CD4-positive, alpha-beta T cell treated with Interleukin-10 for 1 hour (primary cell): Measurements from ENCODE around the gene TMEM108.

Source experiments
- DNase-seq: peaks from one replicate; pipeline ENCODE4 v3.0.0-alpha.2; 2020

The TMEM108 gene

GRCh38 chr3:133121450-133121849 lies 83.3 kb downstream of the TMEM108 start:
- no peak for DNase-seq

GRCh38 chr3:133123636-133124035 lies 85.4 kb downstream of the TMEM108 start:
- DNase-seq = no peak

- DNase-seq = no peak
Measured at GRCh38 chr3:133124511-133124910, 86.3 kb downstream of the TMEM108 start.

DNA sequence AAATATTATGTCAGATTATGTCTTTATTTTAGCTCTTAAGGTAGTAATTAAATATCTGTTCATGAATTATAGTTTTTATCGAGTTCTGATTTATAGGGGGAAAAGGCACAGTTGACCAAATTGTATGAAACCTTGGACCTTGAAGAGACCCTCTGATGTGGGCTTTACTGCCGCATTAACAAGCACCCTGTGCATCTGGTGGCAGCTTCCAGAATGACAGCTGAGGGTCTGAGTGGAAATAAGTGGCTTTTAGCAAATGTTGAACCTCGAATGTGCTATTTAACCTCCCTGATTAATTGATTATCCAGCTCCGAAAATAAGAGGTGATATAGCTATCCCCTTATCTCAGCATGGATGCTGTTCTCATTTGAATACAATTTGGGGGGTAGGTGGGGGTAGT lies 87.0 kb downstream of the TMEM108 start:
- DNase-seq = no peak

- DNase-seq = no peak
Measured at GRCh38 chr3:133125802-133126201, 87.6 kb downstream of the TMEM108 start.

DNA sequence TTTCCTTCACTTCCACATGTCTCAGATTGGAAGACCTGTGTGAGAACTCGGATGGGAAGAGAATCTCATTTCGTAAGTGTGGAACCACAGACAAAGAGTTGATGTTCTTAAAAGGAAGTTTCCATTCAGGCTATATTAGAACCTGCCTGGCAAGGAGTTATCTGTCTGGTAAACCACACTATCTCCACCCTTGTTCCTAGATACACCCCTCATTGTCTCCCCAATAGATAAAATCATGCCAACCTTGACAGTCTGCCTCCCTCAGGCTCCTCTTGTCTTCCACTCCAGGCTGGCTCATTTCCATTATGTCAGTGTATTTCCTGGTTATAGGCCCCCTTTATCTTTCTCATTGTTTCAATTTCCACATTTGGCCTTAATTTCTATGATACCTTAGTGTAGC lies 89.2 kb downstream of the TMEM108 start:
- DNase-seq = no peak

DNA sequence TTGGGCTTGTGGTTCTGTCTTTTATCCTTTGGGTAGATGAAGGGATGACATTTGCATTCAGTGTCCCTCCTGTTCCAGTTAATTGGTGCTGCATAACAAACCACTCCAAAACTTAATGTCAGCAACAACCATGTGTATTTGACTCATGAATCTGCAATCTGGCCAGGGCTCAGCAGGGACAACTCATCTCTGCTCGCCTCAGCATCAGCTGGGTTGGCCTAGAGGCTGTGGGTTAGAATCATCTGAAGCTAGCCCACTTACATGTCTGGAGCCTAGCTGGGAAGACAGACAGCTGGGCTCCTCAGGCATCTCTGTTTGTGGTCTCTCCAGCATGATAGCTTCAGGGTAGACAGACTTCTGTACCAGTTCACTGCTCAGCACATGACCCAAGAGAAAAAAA lies 92.0 kb downstream of the TMEM108 start:
- DNase-seq = no peak

- DNase-seq = no peak
Measured at GRCh38 chr3:133135306-133135705, 97.1 kb downstream of the TMEM108 start.

DNA sequence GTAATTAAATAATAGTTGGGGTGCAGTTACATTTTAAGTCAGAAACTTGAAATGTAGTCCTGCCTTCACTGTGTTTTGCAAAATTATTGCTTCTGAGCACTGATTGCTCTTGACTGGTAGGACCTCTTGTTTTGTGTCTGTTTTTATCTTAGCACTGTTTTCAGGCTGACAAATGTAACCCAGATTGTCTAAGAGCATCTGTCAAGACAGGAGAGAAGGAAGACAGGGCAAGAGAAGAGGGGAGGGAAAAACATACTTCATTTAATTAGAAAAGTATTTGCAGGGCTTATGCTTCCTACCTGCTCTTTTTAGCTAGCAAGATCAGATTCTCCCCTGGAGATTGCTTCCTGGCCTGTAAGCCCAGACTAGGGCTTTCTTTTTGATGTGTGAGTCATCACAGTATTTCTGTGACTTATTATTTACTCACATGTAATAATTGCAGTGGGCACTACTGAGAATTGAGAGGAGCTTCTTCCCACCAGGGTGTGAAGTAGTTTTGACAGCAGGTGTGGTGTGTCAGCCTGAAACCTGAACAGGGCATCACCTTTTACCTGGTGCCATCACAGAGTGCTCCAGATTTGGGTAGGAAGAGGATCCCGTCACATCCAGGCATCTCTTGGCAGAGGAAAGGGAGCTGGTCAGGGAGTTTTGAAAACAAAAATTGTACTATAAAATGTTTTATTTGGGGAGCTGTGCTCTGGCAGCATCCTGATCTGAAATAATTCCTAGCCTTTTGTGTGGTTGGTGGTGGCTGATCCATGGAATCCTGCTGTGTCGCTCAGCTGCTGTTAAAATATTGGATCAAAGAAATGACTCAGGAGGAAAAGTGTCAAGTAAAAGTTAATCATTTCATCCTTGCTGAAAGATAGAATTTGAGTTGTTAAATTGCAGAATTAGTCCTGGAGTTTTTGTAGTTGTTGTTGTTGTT lies 98.2 kb downstream of the TMEM108 start:
- DNase-seq = no peak

- DNase-seq = no peak
Measured at GRCh38 chr3:133137042-133137996, 99.1 kb downstream of the TMEM108 start.

GRCh38 chr3:133138017-133138416 lies 99.8 kb downstream of the TMEM108 start:
- no peak for DNase-seq

DNA sequence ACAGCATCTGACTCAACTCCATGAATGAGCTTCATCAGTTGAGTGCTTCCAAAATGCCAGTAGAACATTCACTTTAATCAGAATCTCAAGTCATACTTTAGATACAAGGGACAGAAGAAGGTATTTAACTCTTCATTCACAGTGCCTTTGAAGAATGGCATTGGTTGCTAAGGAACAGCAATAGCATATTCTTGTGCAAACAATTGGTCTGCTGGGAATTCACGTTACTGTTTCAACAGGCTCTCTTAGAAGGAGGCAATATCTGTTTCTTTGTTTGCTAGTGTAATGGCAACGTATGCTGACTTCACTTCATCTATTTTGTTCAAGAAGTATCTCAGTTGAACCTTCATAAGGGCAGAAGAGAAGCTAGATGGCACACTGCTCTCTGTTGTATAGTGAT lies 113.9 kb downstream of the TMEM108 start:
- no peak for DNase-seq

GRCh38 chr3:133152681-133153220 lies 114.6 kb downstream of the TMEM108 start:
- DNase-seq = no peak

DNA sequence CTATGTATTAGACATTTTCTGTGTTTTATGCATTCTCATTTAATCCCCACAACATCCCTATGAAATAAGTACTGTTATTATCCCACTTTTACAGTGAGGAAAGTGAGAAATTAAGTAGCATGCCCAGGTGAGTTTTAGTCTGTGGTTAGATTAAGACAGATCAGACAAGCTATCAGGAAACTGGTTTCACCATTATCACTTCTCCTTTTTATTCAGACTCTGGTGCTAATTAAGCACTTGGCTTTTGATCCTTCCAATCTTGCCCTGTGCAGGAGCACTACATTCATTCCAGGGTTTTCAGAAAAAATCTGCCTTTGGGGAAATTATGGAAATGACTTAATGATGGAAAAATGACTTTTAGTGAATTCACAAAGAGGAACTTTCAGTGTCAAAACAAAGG lies 115.2 kb downstream of the TMEM108 start:
- DNase-seq = no peak

- no peak for DNase-seq
Measured at GRCh38 chr3:133157716-133158115, 119.5 kb downstream of the TMEM108 start.

DNA sequence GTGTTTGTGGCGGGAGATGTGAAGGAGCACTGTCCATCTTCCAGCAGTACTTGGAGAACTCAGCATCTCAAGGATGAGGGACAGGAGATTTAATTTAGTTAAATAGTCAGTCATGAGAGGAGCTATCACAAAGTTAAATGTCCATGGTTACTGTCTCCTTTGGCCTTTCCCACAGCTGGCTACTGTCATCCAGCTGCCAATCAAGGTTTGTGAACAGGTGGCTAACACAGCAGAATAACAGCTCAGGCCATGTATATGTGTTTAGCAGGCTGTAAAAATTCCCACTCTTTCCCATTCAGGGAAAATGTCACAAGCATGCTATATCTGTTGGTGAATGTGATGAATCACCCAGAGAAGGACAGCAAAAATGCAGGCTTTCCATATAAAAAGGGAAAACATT lies 120.5 kb downstream of the TMEM108 start:
- no peak for DNase-seq

DNA sequence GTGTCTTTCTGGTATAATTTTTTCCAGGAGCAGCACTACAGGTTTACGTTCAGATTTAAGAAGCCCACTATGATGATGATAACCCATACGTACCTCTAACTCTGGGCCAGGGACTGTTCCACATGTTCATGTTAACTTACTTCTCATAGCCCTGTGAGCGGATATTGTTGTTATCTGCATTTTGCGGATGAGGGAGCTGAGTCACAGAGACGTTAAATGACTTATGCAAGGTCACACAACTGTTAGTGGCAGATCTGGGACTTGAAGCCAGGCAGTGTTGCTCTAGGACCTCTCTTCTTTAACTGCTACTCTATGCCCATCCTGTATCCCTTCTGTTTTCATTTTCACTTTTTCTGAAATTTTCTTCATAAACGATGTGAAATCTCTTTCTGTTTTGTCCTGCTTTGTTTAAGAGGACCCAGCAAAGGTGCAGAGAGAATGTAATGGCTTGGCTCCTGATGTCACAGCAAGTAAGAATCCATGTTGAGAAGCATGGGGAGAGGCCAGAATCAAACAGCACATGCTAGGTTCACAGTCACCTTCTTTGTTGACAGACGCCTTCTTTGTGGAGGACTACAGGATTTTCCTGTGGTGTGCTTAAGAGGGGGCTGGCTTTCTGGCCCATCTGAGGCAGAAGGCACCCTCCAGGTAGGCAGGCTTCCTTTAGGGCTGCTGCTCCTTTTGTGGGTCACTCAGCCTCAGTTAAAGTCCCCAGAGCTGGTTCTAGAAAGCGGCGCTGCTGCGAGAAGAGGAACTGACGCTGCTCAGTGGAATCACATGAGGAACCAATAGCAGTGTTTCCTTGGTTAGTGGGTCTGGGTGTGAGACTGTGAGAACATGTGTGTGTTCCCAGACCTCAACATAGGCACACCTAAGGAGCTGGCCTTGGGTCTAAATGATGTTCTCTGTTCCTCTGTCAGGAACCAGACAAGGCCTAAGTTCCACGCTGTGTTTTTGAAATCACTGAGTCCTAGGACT lies 121.6 kb downstream of the TMEM108 start:
- DNase-seq = no peak

DNA sequence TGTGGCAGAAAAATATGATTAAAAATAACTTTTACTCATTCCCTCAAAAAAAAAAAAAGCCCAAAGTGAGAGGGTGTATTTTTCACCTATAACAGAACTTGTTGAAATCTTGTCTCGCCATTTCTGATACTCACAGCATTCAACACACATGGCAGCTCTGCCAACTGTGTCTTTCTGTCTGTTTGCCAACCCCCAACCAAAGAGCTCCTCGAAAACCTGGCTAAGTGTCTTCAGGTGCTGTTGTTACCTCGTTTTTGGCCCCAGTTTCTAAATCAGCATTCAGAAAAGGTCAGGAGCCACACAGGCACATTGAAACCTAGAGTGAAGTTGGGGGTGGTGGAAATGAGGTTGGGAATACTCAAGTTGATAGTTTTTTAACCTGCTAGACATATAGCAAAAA lies 123.5 kb downstream of the TMEM108 start:
- DNase-seq = no peak

- no peak for DNase-seq
Measured at GRCh38 chr3:133162265-133162664, 124.1 kb downstream of the TMEM108 start.

DNA sequence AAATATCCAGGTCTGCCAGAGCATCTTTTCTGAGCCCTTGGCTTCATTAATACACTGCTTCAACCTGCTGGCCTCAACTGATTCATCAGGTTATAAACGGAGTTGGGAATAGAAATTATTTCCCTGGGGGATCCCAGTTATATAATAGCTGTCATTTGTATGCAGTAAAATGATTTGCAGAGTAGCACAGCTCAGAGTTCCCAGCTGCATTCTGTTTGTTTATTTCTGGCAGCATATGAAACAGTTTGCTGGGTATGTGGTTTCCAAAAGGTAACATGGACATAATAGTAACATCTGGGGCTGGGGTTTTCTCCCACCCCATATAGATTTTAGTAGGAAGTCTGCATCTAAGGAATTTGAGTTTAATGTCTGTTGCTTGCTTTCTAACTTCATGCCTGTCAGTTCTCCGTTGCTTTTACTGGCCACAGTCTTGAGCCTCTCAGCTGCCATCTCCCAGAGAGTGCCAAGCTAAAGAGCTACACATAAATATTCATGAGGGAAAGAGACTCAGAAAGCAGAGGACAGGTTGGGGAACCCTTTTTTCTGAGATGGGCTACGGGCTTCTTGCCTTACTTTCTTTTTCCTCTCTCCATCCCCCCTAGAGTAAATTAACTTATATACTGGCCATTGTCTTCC lies 124.6 kb downstream of the TMEM108 start:
- no peak for DNase-seq

DNA sequence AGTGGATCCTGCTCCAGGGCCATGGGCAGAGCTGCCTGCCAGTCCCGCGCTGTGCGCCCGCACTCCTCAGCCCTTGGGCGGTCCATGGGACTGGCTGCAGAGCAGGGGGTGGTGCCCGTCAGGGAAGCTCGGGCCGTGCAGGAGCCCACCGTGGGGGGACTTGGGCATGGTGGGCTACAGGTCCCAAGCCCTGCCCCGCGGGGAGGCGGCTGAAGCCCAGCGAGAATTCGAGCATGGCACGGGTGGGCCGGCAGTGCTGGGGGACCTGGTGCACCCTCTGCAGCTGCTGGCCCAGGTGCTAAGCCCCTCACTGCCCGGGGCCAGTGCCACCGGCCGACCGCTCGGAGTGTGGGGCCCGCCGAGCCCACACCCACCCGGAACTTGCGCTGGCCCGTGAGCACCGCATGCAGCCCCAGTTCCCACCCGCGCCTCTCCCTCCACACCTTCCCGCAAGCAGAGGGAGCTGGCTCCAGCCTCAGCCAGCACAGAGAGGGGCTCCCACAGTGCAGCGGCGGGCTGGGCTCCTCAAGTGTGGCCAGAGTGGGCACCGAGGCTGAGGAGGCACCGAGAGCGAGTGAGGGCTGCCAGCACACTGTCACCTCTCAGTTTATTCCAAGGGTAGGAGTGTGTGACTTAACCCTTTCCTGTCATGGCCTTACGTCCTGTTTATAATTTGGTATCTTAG lies 129.3 kb downstream of the TMEM108 start:
- no peak for DNase-seq
